HG02970 (cell line): ENCODE data around the gene PDE11A.
"Not testable (repeated sequence)": the region's sequence is repeated elsewhere in the genome, so short reads cannot be mapped to it uniquely, and the experiment has no call there.

Experiments
- ATAC-seq: cut with Tn5 transposase; IDR thresholded peaks from one replicate; pipeline ENCODE4 v1.9.1; 2021; ENCODE audit warnings: mild to moderate bottlenecking, moderate library complexity, moderate number of reproducible peaks; ENCODE audit not compliant: unreplicated experiment, low FRiP score

The PDE11A gene

DNA sequence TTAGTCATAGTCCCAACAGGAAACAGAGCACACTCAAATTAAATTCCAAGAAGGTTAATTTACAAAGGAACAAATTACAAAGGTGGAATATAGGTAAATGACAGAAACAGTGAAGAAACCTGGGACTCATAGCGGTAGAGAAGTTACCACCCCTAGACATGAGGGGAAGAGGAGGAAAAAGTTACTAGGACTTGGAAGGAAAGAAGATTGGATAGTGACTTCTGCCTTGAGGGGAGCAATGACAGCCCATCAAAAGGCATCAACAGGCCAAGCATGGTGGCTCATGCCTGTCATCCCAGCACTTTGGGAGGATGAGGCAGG is 2.4 kb upstream of the PDE11A start:
- no peak for ATAC-seq

DNA sequence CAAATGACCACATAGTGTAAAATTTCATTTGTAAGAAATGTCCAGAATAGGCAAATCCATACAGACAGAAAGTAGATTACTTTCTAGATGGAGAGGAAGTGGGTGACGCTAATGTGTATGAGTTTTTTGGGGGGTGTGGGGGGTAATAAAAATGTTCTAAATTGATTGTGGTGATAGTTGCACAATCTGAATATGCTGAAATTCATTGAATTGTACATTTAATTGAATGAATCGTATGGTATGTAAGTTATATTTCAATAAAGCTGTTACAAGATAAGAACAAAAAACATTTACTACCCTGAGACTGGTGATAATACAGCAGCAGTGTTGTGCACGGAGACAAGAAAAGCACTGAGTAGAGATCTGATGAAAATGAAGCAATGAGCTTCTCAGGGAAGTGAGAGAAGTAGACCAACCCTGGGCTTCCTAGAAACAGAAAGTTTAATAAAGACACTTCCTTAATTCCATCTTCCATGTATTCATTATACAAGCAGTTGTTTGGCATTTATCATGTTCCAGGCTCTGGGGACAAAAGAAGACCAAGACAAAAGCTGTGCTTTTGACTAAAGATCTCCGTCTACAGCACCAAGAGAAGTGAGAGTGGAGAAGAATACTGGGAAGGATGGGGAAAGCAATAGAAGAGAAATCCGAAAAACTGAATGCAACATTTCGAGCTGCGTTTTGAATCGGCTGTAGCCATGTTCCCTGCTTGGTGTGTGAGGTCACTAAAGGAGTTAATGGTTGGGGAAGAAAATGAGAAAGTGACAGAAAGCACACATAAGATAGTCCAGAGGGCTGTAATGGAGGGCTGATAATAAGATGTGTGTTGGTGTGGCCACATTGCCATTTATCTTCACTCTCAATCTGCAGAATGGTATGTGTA is 1.8 kb upstream of the PDE11A start:
- ATAC-seq, result no peak

DNA sequence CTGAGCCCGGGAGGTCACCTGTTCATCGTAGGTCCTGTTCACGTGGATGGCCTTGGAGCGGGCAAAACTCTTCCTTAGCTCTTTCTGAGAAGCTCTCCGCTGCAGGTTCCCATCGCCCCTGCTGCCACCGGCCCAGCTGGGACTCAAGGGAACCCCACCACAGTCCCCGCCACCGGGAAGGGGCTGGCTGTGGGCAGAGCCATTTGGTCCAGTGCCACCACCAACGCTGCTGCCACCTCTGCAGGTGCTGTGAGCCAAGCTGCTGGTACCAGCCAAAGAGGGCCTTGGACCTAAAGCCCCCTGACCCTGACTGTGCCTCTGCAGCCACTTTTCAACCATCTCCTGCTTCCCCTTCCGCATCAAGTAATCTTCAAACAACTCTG is 586 bp downstream of the PDE11A start:
- ATAC-seq, result no peak

DNA sequence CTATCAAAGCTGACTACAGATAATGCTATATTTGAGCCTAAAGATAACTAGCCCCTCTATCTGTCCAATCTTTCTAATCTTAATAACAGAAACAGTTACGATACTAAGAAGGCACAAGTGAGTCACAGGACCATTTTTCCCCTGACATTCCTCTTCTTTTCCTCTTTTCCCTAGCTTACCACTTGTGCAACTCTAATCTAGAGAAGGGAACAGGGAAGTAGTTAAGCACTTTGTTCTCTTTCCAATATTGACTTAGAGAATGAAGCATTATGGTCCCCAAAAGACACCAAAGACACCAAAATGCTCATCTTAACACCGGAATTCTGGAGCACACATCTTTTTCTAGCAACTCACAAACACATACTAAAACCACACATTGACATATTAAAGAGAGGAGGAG is 1.8 kb downstream of the PDE11A start:
- ATAC-seq, result no peak

DNA sequence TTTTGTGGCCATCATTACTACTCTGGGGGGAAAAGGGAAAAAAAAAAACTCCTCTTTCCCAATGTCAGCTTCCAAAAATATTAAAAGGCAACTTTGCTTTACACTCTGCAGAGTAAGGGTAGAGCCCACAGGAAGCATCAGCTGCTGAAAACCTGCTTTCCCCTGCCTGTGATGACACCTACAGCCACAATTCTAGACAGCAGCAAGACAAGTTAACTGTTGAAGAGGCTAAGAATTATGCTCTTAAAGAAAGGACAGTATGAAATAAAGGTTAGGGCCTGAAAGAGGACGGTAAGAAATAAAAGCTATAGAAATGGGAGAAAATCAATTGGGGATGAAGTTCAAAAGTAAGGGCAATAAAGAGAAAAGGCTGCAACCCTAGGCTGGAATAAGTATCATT is 3.0 kb downstream of the PDE11A start:
- no peak for ATAC-seq

DNA sequence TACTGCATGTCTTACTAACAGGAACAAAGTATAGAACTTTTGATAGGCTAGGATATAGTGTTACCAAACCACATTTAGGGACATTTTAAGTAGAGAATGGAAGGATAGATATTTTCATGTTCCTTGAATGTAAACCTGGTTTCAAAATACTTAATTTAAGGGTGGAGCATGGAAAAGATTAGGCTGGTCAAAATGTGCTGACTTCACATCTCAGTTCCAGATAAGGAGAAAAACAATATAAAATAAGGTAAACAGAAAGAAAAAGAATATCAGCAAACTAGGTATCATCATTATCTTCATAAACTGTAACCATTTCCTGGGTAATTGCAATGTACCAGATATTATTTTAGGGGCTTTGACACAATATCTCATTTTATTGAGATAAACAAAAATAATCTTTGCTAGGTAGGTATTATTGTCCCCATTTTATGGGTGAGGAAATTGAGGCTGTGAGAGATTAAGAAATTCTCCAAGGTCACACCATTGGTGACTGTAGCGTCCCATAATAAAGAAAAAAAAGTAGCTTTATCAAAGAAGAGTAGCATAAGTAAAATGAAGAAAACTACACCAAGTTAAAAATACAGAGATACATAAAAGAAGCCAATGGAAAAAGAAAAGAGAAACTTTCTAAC is 3.6 kb downstream of the PDE11A start:
- no peak for ATAC-seq

DNA sequence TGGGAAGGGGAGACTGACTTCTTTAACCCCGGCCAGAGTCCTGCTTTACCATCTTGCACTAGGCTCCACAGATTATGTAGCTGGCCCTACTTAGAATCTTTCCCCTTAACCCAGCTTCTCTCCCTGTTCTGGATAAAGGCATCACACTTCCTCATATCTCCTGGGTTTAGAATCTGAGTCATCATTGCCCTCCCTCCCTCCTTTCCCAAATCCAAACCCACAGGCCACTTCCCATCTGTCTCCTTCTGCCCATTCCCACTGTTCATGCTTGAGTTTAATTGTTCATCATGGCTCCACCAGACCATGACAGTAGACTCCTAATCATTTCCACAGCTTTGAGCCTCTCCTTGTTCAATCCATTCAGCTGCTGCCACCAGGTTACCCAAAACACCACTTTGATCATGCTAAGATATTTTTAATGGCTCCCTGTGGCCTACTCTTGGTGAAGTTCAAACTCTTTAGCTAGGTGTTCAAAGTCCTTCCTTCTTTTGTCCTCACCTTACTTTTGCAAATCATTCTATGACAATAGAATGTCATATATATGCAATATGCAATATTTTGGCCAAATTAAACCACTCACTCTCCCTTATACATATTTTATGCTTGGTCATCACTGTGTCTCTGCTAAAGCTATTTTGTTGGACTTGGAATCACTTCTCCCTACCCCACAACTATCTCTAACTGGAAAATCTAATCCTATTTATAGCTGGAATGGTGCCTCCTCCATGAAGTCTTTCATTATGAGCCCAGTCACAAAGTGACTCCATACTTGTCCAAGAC is 5.5 kb downstream of the PDE11A start:
- no peak for ATAC-seq

DNA sequence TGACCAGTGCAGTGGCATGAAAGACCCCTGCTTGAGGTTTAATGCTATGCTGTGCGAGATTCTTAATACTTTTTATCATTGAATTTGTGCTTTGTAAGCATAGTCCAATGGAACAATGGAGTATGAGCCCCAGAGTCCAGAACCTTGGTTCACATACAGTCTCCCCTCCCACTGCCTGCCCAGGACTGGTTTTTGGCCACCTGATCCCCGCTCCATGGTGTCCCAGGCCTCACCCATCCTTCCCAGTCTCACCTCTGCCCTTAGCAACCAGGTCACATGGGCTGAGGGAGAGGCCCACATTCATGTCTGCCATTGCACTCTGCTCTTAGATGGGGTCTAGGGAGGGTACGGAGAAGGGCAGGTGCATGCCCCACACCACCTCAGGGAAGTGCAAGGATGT is 6.3 kb downstream of the PDE11A start:
- ATAC-seq, result no peak

DNA sequence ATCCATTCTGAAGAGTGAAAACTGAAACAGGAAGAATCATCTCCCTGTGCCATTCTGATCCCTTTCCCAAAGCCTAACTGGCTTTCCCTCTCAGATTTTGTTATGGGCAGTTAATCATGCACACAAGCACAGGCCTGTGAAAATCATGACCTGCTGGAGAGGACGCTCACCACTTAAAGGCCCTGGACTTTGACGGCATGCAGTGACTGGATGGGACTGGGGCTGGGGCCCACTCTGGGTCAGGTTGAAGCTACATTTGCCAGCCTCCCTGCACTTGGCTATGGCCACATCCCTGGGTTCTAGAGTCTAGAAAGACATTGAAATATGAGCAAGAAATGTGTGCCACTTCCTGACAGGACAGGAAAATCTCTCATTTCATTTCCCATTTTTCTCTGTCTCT is 12.9 kb downstream of the PDE11A start:
- no peak for ATAC-seq

DNA sequence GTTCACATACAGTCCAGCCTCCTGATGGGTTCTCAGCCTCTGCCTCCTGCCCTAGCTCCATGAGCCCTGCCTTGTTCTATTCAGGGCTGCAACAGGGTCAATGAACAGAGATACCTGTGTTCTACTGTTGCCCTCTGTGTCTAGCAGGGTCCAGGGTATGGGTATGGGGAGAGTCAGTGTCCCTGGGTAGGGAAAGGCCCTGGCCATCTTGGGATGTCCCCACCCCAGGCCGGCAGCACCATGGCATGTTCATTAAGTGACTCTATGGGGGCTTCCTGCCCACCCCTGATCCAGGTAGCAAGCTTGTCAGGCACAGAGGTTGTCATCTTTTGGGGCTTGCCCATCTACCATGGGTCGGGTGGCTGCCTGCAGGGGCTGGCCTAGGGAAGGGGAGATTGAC is 13.5 kb downstream of the PDE11A start:
- no peak for ATAC-seq

DNA sequence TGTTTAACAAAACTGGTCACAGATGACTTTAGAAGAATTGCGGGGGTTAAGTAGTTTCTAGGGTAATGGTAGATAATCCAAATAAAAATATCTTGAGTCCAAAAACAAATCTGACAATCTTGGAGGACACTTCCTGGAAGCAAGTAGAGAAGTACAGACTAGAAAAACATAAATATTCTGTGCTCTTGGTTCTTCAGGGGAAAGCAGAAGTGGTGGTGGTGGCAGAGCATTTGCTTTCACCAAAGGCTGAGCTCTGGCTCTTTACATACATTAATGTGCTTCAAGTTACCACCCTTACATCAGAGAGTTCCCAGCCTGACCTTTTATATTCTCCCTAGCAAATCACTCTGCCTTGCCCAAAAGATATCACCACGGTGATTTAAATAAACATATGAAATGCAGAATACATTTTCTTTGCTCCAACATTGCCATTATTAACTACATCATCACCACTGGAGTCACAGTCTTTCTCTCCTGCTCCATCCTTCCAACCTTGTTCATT is 15.3 kb downstream of the PDE11A start:
- ATAC-seq, result no peak

DNA sequence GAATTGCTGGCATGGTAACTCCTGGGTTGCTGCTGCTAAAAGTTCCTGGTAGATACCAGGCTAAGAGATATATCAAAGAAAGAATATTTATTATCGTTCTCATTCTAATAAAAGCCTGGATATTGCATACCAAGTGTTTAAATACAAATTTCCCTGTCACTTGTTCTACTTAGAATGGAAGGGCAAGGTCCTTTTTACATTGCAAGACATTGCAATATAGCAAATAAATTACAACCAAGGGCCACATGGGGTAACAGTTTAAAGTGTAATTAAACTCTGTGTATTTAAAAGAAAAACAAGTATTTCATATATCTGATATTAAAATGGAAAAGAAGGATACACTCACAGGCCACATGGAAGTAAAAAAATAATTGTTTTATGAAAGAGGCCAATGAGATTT is 16.2 kb downstream of the PDE11A start:
- ATAC-seq, result no peak

DNA sequence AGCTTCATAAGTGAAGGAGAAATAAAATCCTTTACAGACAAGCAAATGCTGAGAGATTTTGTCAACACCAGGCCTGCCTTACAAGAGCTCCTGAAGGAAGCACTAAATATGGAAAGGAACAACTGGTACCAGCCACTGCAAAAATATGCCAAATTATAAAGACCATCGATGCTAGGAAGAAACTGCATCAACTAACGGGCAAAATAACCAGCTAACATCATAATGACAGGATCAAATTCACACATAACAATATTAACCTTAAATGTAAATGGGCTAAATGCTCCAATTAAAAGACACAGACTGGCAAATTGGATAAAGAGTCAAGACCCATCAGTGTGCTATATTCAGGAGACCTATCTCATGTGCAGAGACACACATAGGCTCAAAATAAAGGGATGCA is 21.3 kb downstream of the PDE11A start:
- ATAC-seq, result not testable (repeated sequence)

DNA sequence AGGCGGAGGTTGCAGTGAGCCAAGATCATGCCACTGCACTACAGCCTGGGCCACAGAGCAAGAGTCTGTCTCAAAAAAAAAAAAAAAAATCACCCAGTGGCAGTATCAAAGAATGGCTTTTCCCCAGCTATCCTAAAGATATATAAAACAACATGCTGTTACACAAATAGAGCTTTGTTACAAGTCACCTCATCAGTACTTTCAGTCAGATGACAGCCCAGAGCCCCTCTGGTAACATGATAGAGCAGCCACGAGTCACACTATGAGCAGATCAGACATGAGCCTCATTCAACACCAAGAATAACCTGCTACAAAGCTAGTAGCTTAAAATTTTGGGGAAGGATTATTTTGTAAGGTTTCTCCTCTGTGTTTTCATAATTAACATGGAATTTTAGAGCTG is 25.2 kb downstream of the PDE11A start:
- ATAC-seq, result no peak

DNA sequence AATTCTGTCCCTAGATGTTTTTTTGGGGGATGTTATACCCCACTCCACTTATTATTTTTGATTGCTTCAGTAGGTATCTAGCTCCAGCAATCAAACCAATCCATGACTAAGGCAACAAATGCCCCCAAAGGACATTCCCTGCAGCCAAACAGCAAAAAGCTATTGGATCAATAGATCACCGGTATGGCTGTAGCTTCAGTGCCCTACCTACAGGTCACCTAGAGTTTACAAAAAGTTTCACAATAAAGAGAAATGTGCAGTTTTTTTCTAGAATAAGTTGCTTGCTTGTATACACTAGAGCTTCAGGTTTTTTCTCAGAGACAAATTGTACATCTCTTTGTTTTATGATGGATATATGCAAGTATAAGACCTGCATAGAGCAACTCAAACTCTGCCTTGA is 27.7 kb downstream of the PDE11A start:
- no peak for ATAC-seq

DNA sequence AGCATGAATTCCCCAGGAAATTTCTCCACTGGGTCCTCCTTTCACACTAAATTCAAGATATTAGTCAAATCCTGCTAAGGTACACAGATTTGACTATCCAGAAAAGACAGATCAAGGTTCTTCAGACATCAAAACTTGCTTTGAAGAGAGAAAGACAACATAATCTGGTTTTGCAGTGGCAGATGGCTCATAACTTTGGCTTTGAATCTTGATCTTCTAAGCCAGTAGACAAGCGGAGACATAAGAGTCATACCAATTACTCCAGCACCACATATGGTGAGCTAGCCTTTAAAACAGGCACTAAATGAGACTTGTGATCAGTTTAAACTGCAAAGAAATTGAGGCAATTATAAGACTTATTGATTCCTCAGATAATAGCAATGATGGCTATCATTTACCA is 29.3 kb downstream of the PDE11A start:
- ATAC-seq, result no peak

DNA sequence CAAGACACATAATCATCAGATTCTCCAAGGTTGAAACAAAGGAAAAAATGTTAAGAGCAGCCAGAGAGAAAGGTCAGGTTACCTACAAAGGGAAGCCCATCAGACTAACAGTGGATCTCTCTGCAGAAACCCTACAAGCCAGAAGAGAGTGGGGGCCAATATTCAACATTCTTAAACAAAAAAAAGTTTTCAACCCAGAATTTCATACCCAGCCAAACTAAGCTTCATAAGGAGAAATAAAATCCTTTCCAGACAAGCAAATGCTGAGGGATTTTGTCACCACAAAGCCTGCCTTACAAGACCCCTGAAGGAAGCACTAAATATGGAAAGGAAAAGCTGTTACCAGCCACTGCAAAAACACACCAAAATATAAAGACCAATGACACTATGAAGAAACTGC is 39.0 kb downstream of the PDE11A start:
- ATAC-seq, result not testable (repeated sequence)

DNA sequence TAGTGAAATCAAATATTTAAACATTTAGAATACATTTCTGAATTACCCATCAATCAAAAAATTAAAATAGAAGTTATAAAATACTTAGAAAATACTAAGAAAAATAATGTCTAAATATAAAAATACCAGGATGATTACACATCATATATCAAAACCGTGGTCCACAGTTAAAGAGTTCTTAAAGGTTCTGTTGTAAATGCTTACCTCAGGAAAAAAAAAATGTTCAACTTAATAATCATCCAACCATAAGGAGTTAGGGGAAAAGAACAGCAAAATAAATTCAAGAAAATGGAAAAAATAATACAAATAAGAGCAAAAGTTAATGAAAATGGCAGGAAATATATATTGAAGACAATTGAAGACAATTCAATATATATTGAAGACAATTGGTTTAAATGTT is 43.2 kb downstream of the PDE11A start:
- ATAC-seq, result no peak

DNA sequence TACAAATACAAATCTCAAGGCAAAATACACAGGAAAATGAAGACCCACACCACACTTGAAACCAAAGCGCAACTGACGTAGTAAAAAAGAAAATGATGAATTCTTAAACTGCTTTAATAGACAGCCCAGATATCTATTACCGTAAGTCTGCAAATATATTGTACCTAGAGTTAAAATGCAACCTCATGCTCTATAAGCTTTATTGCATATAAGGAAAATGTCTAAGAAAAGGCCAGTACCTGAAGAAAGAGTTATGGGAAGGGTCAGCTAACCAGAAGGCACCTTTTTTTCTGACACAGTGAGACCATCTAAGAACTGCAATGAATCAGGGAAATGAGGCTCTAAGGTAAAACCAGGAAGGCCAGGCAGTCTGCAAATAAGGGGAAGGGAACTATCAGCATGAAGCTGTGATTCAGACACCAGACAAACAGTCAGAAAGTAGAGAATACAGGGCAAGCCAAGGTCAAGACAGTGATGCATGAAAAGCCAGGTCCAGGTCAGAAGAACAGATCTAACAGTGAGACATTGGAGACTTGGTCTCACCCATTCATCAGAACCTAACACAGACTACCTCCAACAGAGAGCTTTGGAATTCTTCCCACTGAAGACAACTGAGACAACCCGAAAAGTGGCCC is 46.9 kb downstream of the PDE11A start:
- ATAC-seq, result no peak

DNA sequence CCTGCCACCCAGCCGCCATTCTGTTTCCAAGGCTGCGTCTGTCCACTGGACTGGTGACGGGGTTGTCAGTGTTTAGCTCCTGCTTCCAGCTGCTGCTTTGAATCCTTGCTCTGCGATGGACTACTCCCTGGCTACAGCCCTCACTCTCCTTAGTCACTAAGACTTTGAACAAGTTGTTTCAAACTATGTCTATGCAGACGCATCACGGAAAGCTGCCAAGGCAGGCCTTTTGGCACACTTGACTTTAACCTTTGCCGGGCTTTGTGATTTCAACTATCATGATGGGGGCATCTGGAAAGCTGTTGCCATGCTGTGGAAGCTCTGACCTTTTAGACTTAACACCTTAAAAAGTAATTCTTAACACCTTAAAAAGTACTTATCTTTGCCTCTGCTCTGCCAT is 54.4 kb downstream of the PDE11A start:
- ATAC-seq, result no peak

DNA sequence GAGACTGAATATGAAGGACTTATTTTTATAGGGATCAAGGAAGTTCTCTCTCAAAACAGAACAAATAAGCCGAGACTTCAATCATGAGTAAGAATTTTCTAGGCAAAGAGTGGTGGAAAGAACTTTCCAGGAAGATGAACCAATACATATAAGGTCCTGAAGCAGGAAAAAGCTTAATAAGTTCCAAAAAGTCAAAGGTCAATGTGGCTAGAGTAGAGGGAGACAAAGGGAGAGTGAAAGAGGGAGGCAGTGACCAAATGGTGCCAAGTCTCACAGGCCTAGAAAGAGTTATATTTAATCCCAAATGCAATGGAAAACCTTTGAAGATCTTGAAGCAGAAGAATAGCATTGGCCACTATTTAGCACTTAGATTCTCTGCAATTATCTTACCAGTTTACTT is 56.0 kb downstream of the PDE11A start:
- ATAC-seq, result no peak
